Mucosa of descending colon (tissue), 3 donors: Measurements from ENCODE around the gene PITPNC1. TPM values are rescaled to one million over a fixed set of nuclear protein-coding genes. Genes with fewer than 3 reads are reported as not detected.
A peak's percentile ranks its signal among the peaks of the same experiment; 100 is the strongest.
"Not testable (repeated sequence)": the region's sequence is repeated elsewhere in the genome, so short reads cannot be mapped to it uniquely, and the experiment has no call there.

ENCODE experiments used
- ATAC-seq: fragments of 200-7000 bp; cut with Tn5 transposase; one replicate; pipeline ENCODE4 v1.9.1; 2020; ENCODE audit warnings: mild to moderate bottlenecking, moderate library complexity
- DNase-seq, 3 donors: peaks; one replicate each; pipeline ENCODE4 v3.0.0-alpha.2; 2020
- H3K36me3 ChIP-seq: fragments of 200-600 bp; one replicate; pipeline ENCODE4 v1.8.0; 2021; ENCODE audit warnings: low read depth, mild to moderate bottlenecking
- H3K4me1 ChIP-seq: fragments of 200-600 bp; one replicate; pipeline ENCODE4 v1.8.0; 2021; ENCODE audit warnings: low read depth, mild to moderate bottlenecking
- H3K4me3 ChIP-seq: fragments of 200-600 bp; one replicate; pipeline ENCODE4 v1.8.0; 2021; ENCODE audit warnings: mild to moderate bottlenecking
- H3K9me3 ChIP-seq: fragments of 200-600 bp; one replicate; pipeline ENCODE4 v1.8.0; 2021; ENCODE audit warnings: mild to moderate bottlenecking
- CTCF ChIP-seq: fragments of 200-600 bp; IDR thresholded peaks from one replicate; pipeline ENCODE4 v1.8.0; 2022; ENCODE audit warnings: antibody characterized with exemption, mild to moderate bottlenecking
- intact Hi-C, 2 donors: fragments of 100-400 bp; cut with DNase I in 1 of 2; cut with micrococcal nuclease in 1 of 2; formaldehyde crosslinking; loops; one replicate each; pipeline versions ENCODE4 v1.11.0 to v1.11.1; 2022; cut with DNase I, micrococcal nuclease
- total RNA-seq, 3 donors: library from RNA; stranded (reverse); fragmentation: NEBNext Ultra II Directional in 2 of 3; extraction: Animal tissue kit (Norgen Biotek cat#: 25700) in 2 of 3; gene quantifications; one replicate each; pipeline versions ENCODE4 v1.2.1 to v1.2.4, GENCODE V29; 2021 to 2023
- donor health status: DM: no; HTN: no; CAD: no; lungs with moderate emphysema.
- donor health status: DM: no; HTN: no; CAD: no.
- donor health status: DM: no; HTN: yes; CAD: no.

Gene PITPNC1
- total RNA-seq, 3 donors from 2014 or later = 10.7 to 11.4 (median 10.9) TPM

- TF ChIP-seq CTCF = no peak
- Histone ChIP-seq H3K4me1 (peaks cover 5% of the 10 kb centered on the region), H3K36me3 (no peaks in the 10 kb centered on the region), H3K4me3 (no peak overlapping the region), H3K9me3 (no peaks in the 10 kb centered on the region)
- intact Hi-C loops = no loop called here
- DNase-seq (no peak), ATAC-seq (no peak)
Measured at GRCh38 chr17:67427424-67427823, 50.3 kb downstream of the PITPNC1 start.

DNA sequence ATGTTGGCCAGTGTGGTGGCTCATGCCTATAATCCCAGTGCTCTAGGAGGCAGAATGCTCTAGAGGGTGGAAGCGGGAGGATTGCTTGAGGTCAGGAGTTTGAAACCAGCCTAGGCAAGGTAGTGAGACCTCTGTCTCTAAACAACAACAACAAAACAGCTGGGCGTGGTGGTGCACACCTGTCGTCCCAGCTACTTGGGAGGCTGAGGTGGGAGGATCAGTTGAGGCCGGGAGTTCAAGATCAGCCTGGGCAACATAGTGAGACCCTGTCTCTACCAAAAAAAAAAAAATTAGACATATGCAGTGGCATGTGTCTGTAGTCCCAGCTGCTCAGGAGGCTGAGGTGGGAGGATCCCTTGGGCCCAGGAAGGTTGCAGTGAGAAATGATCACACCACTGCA lies 53.4 kb downstream of the PITPNC1 start:
- ATAC-seq, H3K4me3 ChIP-seq, DNase-seq, H3K9me3 ChIP-seq, H3K36me3 ChIP-seq, H3K4me1 ChIP-seq, intact Hi-C loops: not testable (repeated sequence)

GRCh38 chr17:67431249-67432015 lies 54.4 kb downstream of the PITPNC1 start:
- H3K4me1 ChIP-seq = no peaks in the 10 kb centered on the region
- no peak for TF ChIP-seq CTCF
- H3K9me3 ChIP-seq = no peaks in the 10 kb centered on the region
- ATAC-seq (peak; percentile 40), DNase-seq (no peak)
- no peak overlapping the region for H3K4me3 ChIP-seq
- intact Hi-C loops = no loop called here
- no peaks in the 10 kb centered on the region for H3K36me3 ChIP-seq

GRCh38 chr17:67433248-67433924 lies 56.3 kb downstream of the PITPNC1 start:
- H3K9me3 ChIP-seq = no peaks in the 10 kb centered on the region
- TF ChIP-seq CTCF = no peak
- intact Hi-C loops = no loop called here
- DNase-seq = no peak
- H3K4me3 ChIP-seq = no peak overlapping the region
- no peaks in the 10 kb centered on the region for H3K36me3 ChIP-seq
- ATAC-seq = no peak
- no peaks in the 10 kb centered on the region for H3K4me1 ChIP-seq

DNA sequence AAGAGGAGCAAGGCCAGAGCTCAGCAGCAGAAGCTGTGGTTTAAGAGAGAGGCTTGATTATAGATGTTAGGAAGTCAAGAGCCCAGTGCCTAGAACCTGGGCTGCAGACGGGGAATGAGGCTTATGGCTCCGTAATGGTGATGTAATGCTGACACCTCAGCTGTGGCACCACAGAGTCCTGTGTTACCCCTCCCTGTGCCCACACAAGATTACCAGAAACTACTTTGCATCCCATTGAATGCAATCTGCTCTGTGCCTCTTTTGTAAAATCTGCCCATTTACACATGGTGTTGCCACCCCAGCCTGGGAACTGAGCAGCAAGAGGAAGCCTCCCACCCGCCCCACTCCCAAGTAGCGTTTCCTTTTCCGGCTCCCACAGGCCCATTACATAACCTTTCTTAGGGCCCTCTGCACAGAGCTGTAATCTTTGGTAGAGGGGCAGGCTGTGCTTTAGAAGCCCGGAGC lies 57.0 kb downstream of the PITPNC1 start:
- TF ChIP-seq CTCF = no peak
- no peaks in the 10 kb centered on the region for H3K4me1 ChIP-seq
- intact Hi-C loops = no loop called here
- ATAC-seq (peak; percentile 61), DNase-seq (peak in 2 of 3 donors; percentile 43 to 65)
- H3K4me3 ChIP-seq = no peak overlapping the region
- no peaks in the 10 kb centered on the region for H3K9me3 ChIP-seq
- no peaks in the 10 kb centered on the region for H3K36me3 ChIP-seq

- DNase-seq (peak in 1 of 3 donors; percentile 42), ATAC-seq (peak; percentile 74)
- H3K9me3 ChIP-seq = no peaks in the 10 kb centered on the region
- intact Hi-C loops = no loop called here
- no peaks in the 10 kb centered on the region for H3K4me1 ChIP-seq
- no peaks in the 10 kb centered on the region for H3K36me3 ChIP-seq
- no peak for TF ChIP-seq CTCF
- H3K4me3 ChIP-seq = no peak overlapping the region
Measured at GRCh38 chr17:67435122-67435521, 58.0 kb downstream of the PITPNC1 start.
